ENCODE data around the gene PLA2G4A.

DNA sequence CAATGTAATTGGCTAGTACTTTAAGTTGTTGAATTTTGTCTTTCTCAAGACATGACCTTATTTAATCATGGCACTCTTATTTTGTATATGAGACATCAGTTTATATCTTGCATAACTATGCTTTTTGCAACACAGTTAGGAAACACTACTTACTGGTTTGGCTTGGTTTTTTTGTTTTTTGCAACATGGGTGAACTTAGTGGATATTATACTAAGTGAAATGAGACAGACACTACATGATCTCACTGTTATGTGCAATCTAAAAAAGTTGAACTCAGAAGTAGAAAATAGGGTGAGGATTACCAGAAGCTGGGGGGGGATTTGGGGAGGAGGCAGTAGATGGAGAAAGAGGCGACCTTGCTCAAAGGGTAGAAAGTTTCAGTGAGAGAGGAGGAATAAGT lies 132.1 kb downstream of the PLA2G4A start:
- TF ChIP-seq EZH2 (IDR thresholded peaks at IDR 0.05) = no peak
- TF ChIP-seq POLR2AphosphoS5 (IDR thresholded peaks at IDR 0.05; ENCODE audit: borderline replicate concordance, low read depth, low read length) = no peak
- TF ChIP-seq FOXP2 (optimal IDR thresholded peaks at IDR 0.05; ENCODE audit: control extremely low read depth, extremely low read length, insufficient read depth) = no peak

Measured in SK-N-MC (cell line).